ENCODE measurements around the gene USP10.

DNA sequence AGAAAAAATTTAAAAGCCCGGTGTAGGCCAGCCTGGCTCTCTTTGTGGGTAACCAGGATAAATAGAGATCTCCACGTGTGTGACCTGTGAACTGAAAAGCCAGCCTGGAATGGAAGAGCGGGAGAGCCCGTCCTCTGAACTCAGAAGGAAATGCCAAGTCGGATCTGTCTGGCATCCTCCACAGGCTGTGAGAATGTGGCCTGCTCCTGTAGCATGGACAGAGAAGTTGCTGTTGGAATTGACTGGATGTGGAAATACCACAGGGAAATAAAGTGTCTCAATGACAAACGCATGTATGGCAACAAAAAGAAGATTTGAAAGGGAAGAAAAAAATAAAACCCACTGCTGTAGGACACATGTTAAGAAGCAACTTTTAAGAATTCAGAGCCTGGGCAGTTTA is 44.8 kb upstream of the USP10 start:
- no peak for TF ChIP-seq EZH2 (IDR thresholded peaks at IDR 0.05; ENCODE audit: borderline replicate concordance, low read length)
- TF ChIP-seq, protein P1, sequence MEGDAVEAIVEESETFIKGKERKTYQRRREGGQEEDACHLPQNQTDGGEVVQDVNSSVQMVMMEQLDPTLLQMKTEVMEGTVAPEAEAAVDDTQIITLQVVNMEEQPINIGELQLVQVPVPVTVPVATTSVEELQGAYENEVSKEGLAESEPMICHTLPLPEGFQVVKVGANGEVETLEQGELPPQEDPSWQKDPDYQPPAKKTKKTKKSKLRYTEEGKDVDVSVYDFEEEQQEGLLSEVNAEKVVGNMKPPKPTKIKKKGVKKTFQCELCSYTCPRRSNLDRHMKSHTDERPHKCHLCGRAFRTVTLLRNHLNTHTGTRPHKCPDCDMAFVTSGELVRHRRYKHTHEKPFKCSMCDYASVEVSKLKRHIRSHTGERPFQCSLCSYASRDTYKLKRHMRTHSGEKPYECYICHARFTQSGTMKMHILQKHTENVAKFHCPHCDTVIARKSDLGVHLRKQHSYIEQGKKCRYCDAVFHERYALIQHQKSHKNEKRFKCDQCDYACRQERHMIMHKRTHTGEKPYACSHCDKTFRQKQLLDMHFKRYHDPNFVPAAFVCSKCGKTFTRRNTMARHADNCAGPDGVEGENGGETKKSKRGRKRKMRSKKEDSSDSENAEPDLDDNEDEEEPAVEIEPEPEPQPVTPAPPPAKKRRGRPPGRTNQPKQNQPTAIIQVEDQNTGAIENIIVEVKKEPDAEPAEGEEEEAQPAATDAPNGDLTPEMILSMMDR (conservative IDR thresholded peaks at IDR 0.05 in 1 of 2, IDR thresholded peaks at IDR 0.05 in 1 of 2; ENCODE audit: extremely low read depth in 1 of 2, insufficient read depth in 1 of 2, low read depth in 1 of 2, low read length in 2 of 2) = no peak

Data from mammary epithelial cell (primary cell).